ENCODE results near the gene DNAH6. TPM values are rescaled to one million over a fixed set of nuclear protein-coding genes. Genes with fewer than 3 reads are reported as not detected.

The DNAH6 gene
- total RNA-seq, 1 experiment from 2014 or later = 0.39 TPM

GRCh38 chr2:84493514-84493913 is 22.8 kb upstream of the DNAH6 start (continued):
- TF ChIP-seq PREB (CRISPR knock-in tag; IDR thresholded peaks at IDR 0.05; ENCODE audit: borderline replicate concordance) (no peak), SMAD4 (CRISPR knock-in tag; IDR thresholded peaks at IDR 0.05) (no peak)

GRCh38 chr2:84494070-84494469 is 22.2 kb upstream of the DNAH6 start:
- ChIA-PET CTCF (interaction anchor here (1.3 to 1.6 kb wide), 3 partner anchors 247 to 376 kb away, joined by 3 to 6 read pairs (median 3); no protein-coding TSS in a partner anchor), POLR2A (no interaction called here)
- no peaks in the 10 kb centered on the region for H3K27me3 Mint-ChIP-seq (ENCODE audit: low read depth)
- H3K36me3 Mint-ChIP-seq = no peaks in the 10 kb centered on the region
- no peaks in the 10 kb centered on the region for H3K4me1 Mint-ChIP-seq
- ATAC-seq = no peak
- H3K9me3 Mint-ChIP-seq = no peaks in the 10 kb centered on the region
- DNase-seq (ENCODE audit: low spot score) = no peak
- TF ChIP-seq ZNF423 (CRISPR knock-in tag; IDR thresholded peaks at IDR 0.05) = no peak
- no peak for TF ChIP-seq GTF2I (CRISPR knock-in tag; conservative IDR thresholded peaks at IDR 0.05)
- no peak for TF ChIP-seq IRF2 (CRISPR knock-in tag; IDR thresholded peaks at IDR 0.05; ENCODE audit: borderline replicate concordance, low read depth)
- no peak overlapping the region for H3K27ac Mint-ChIP-seq
- no peak overlapping the region for H3K4me3 Mint-ChIP-seq

GRCh38 chr2:84495539-84496146 is 20.7 kb upstream of the DNAH6 start:
- ATAC-seq = peak; percentile 89
- ChIA-PET POLR2A (no interaction called here), CTCF (no interaction called here)
- DNase-seq (ENCODE audit: low spot score) = no peak
- Mint-ChIP-seq H3K9me3 (no peaks in the 10 kb centered on the region), H3K4me1 (no peaks in the 10 kb centered on the region), H3K36me3 (no peaks in the 10 kb centered on the region), H3K27ac (no peak overlapping the region), H3K4me3 (no peak overlapping the region), H3K27me3 (ENCODE audit: low read depth) (no peaks in the 10 kb centered on the region)
- no peak for TF ChIP-seq ZNF532 (CRISPR knock-in tag; IDR thresholded peaks at IDR 0.05; ENCODE audit: borderline replicate concordance)
- peak; percentile 31 for TF ChIP-seq CTCF (IDR thresholded peaks at IDR 0.05)

GRCh38 chr2:84496386-84496785 is 19.9 kb upstream of the DNAH6 start:
- no peaks in the 10 kb centered on the region for H3K27me3 Mint-ChIP-seq (ENCODE audit: low read depth)
- H3K9me3 Mint-ChIP-seq = 0 out of 2 replicates have a peak, but pooled peaks cover under 1% of the 10 kb centered on the region
- CTCF ChIA-PET = no interaction called here
- H3K4me3 Mint-ChIP-seq = no peak overlapping the region
- no peak overlapping the region for H3K27ac Mint-ChIP-seq
- no peaks in the 10 kb centered on the region for H3K4me1 Mint-ChIP-seq
- POLR2A ChIA-PET = no interaction called here
- no peaks in the 10 kb centered on the region for H3K36me3 Mint-ChIP-seq
- DNase-seq (ENCODE audit: low spot score) (no peak), ATAC-seq (no peak)
- no peak for TF ChIP-seq MLX (CRISPR knock-in tag; IDR thresholded peaks at IDR 0.05)
- TF ChIP-seq CTCF (IDR thresholded peaks at IDR 0.05) = no peak
- TF ChIP-seq ZBTB43 (CRISPR knock-in tag; IDR thresholded peaks at IDR 0.05) = no peak
- TF ChIP-seq RORB (CRISPR knock-in tag; IDR thresholded peaks at IDR 0.05) = no peak
- TF ChIP-seq TEAD1 (CRISPR knock-in tag; IDR thresholded peaks at IDR 0.05) = no peak
- TF ChIP-seq ZBTB21 (CRISPR knock-in tag; IDR thresholded peaks at IDR 0.05; ENCODE audit: borderline replicate concordance) = no peak
- no peak for TF ChIP-seq ESRRA (CRISPR knock-in tag; IDR thresholded peaks at IDR 0.05; ENCODE audit: borderline replicate concordance)
- TF ChIP-seq NR2C2 (CRISPR knock-in tag; IDR thresholded peaks at IDR 0.05) = no peak
- no peak for TF ChIP-seq ATF1 (CRISPR knock-in tag; IDR thresholded peaks at IDR 0.05)
- TF ChIP-seq USF2 (CRISPR knock-in tag; IDR thresholded peaks at IDR 0.05) = no peak
- TF ChIP-seq CREB1 (CRISPR knock-in tag; IDR thresholded peaks at IDR 0.05) = no peak

All from WTC11 (cell line).